Tibial artery (tissue), 4 donors: ENCODE results near the gene DLG5.

ENCODE experiments used
- DNase-seq, 2 donors: peaks; one replicate each; pipeline ENCODE4 v3.0.0-alpha.2; 2019
- H3K27ac ChIP-seq, 2 donors: fragments of 200-600 bp; sonication (generic) in 1 of 2; 1 replicate in 1 of 2; 2 replicates in 1 of 2; pipeline ENCODE4 v1.5.1; 2018 to 2019; ENCODE audit warnings: mild to moderate bottlenecking in 1 of 2
- H3K27me3 ChIP-seq, 2 donors: fragments of 200-600 bp; sonication (generic) in 1 of 2; one replicate each; pipeline versions ENCODE4 v1.5.1 to v1.6.0; 2016 to 2019
- H3K36me3 ChIP-seq, 3 donors: fragments of 200-600 bp; sonication (generic) in 2 of 3; one replicate each; pipeline ENCODE4 v1.5.1; 2016 to 2019; ENCODE audit warnings: mild to moderate bottlenecking in 2 of 3
- H3K4me1 ChIP-seq, 4 donors: fragments of 200-600 bp; sonication (generic) in 2 of 4; 1 replicate in 3 of 4; 2 replicates in 1 of 4; pipeline ENCODE4 v1.5.1; 2016 to 2019
- H3K4me3 ChIP-seq, 2 donors: fragments of 200-600 bp; sonication (generic) in 1 of 2; 1 replicate in 1 of 2; 2 replicates in 1 of 2; pipeline ENCODE4 v1.5.1; 2018 to 2019; ENCODE audit warnings: mild to moderate bottlenecking in 2 of 2
- H3K9me3 ChIP-seq, 3 donors: fragments of 200-600 bp; sonication (generic) in 1 of 3; one replicate each; pipeline ENCODE4 v1.5.1; 2016 to 2019
- intact Hi-C: fragments of 100-400 bp; cut with DNase I; formaldehyde crosslinking; loops from one replicate; pipeline ENCODE4 v1.15.0; 2023; ENCODE audit warnings: low total_unique reads
- TF ChIP-seq, protein P1 (sequence below), 2 experiments: fragments of 200-600 bp in 1 of 2; fragments of 450-650 bp in 1 of 2; IDR thresholded peaks; one replicate each; pipeline ENCODE4 v1.5.1; 2017 to 2019; ENCODE audit warnings: antibody characterized with exemption in 2 of 2, mild to moderate bottlenecking in 1 of 2, moderate library complexity in 1 of 2

The DLG5 gene

DNA sequence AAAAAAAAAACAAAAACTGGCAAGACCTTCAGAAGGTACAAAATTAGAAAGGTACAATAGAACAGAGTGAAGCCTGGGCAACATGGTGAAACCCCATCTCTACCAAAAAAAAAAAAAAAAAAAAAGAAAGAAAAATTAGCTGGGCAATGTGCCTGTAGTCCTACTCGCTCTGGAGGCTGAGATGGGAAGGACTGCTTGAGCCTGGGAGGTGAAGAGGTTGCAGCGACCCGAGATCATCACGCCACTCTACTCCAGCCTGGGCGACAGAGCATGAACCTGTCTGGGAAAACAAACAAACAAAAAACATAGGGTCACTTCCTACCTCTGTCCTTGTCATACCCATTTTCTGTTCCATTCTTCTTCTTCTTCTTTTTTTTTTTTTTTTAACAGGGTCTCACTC lies 45.6 kb upstream of the DLG5 start:
- DNase-seq = peak in 1 of 2 donors; percentile 49
- peaks cover 3 to 15% (median 6%) of the 10 kb centered on the region in 3 donors for H3K36me3 ChIP-seq
- TF ChIP-seq, protein P1, sequence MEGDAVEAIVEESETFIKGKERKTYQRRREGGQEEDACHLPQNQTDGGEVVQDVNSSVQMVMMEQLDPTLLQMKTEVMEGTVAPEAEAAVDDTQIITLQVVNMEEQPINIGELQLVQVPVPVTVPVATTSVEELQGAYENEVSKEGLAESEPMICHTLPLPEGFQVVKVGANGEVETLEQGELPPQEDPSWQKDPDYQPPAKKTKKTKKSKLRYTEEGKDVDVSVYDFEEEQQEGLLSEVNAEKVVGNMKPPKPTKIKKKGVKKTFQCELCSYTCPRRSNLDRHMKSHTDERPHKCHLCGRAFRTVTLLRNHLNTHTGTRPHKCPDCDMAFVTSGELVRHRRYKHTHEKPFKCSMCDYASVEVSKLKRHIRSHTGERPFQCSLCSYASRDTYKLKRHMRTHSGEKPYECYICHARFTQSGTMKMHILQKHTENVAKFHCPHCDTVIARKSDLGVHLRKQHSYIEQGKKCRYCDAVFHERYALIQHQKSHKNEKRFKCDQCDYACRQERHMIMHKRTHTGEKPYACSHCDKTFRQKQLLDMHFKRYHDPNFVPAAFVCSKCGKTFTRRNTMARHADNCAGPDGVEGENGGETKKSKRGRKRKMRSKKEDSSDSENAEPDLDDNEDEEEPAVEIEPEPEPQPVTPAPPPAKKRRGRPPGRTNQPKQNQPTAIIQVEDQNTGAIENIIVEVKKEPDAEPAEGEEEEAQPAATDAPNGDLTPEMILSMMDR (IDR thresholded peaks at IDR 0.05) = no peak
- H3K4me3 ChIP-seq = no peak overlapping the region
- H3K27ac ChIP-seq = peak overlapping the region; percentile 81 to 87
- no peaks in the 10 kb centered on the region for H3K27me3 ChIP-seq
- no peaks in the 10 kb centered on the region for H3K9me3 ChIP-seq
- intact Hi-C loops = no loop called here
- H3K4me1 ChIP-seq = peaks cover 0 to 55% (median 23%) of the 10 kb centered on the region in 4 donors

DNA sequence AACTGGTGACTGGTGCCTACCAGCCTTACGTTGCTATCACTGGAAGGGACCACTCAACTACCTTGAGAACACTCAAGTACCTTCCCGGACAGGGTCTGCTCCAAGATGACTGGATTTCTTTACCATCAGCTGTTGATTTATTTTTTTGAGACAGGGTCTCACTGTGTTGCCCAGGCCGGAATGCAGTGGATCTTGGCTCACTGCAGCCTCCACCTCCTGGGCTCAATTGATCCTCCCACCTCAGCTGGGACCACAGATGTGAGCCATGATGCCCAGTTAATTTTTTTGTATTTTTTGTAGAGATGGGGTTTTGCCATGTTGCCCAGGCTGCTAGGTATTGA lies 45.2 kb upstream of the DLG5 start:
- no peak for DNase-seq
- Histone ChIP-seq H3K9me3 (no peaks in the 10 kb centered on the region), H3K27me3 (no peaks in the 10 kb centered on the region), H3K4me1 (peaks cover 0 to 55% (median 23%) of the 10 kb centered on the region in 4 donors), H3K27ac (peak overlapping the region; percentile 81 to 87), H3K36me3 (peaks cover 0 to 12% (median 2%) of the 10 kb centered on the region in 3 donors), H3K4me3 (no peak overlapping the region)
- TF ChIP-seq, protein P1 (IDR thresholded peaks at IDR 0.05) = no peak
- intact Hi-C loops = loop anchor here (2.0 kb wide), 1 partner anchor 45 kb away; the partner anchor contains the start of gene DLG5

DNA sequence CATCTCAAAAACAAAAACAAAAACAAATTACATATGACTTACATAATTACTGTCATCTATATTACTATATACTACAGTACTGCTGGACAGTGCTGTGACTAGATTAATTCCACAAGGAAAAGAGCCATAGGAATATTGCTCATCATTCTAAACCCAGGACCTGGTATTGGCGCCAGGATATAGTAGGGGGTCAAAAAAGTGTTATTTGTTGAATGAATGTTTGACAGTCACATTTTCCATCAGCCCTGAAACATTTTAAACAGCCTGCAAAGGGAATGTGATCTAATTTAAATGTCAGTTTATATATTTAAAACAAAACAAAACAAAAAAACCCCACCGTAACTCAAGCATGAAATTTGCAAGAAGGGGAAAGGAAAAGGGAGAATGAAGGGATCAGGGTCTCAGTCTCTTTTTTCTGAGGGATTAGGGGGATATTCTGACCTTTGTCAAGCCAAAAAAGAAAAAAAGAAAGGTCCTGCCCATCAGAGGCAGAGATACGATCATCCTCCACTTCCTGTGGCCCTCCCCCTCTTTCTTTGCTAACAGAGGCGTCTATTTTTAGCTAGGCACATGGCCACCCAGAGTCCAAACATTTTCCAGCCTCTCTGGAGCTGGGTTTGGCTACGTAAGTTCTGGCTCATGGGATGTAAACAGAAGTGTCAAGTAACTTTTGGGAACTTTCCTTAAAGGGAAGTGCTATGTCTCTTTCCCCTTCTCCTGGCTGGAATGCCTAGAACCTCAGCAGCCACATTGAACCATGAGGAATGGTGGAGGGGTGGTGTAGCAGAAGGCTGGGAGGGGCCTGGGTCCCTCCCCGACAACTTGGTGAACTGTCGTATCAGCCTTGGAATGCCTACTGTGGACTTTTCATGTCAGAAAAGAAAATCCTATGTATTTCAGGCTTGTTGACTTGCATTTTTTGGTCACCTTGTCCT lies 44.6 kb upstream of the DLG5 start:
- Histone ChIP-seq H3K27me3 (no peaks in the 10 kb centered on the region), H3K36me3 (peaks cover 0 to 7% (median 0%) of the 10 kb centered on the region in 3 donors), H3K4me1 (peaks cover 0 to 55% (median 23%) of the 10 kb centered on the region in 4 donors), H3K4me3 (peak overlapping the region; percentile 13 to 17), H3K9me3 (no peaks in the 10 kb centered on the region), H3K27ac (peak overlapping the region; percentile 81 to 87)
- DNase-seq = peak; percentile 90 to 92
- TF ChIP-seq, protein P1 (IDR thresholded peaks at IDR 0.05) = no peak
- intact Hi-C loops = loop anchor here (2.0 kb wide), 1 partner anchor 44 kb away; the partner anchor contains the start of gene DLG5

DNA sequence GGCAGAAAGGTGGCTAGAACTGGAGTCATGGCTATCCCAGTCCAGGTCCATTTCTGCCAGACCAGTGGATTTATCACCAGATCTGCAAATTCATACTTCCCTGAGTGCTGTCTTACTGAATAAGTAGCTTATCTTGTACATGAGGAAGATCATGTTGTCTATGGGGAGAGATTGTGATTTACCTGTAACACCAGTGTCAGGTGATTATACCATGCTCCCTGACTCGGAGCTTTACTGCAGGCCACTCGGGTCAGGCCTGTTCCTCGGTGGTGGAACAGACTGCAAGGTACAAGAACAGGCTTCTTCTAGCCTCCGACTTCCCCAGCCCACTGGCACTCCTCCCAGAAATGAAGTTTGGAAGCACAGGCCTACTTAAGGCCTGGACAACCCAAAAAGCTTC lies 42.6 kb upstream of the DLG5 start:
- no peak for DNase-seq
- TF ChIP-seq, protein P1 (IDR thresholded peaks at IDR 0.05) = no peak
- Histone ChIP-seq H3K4me1 (peaks cover 0 to 40% (median 14%) of the 10 kb centered on the region in 4 donors), H3K4me3 (no peak overlapping the region), H3K27ac (peak overlapping the region; percentile 81 to 87), H3K9me3 (no peaks in the 10 kb centered on the region), H3K36me3 (no peaks in the 10 kb centered on the region), H3K27me3 (no peaks in the 10 kb centered on the region)
- intact Hi-C loops = no loop called here

DNA sequence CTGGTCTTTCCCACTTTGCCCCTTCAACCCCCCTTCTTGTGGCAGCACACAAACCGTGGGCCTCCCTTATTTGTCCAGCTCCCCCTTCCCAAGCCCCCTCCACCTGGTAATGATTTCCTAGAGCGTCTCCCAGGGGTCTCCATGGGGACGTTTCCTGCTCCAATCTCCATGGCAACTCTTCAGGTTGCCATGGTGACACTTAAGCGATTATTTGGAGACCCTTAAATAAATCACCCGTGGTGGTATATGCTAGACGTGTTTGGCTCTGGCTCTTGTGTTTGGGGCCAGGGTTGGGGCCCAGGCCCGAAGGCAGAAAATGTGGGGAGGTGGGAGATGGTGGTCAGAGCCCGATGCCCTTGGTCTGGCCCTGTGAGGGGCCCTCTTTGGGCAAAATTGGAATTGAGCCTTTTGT lies 41.1 kb upstream of the DLG5 start:
- Histone ChIP-seq H3K36me3 (no peaks in the 10 kb centered on the region), H3K27me3 (no peaks in the 10 kb centered on the region), H3K27ac (no peak overlapping the region), H3K4me3 (no peak overlapping the region), H3K9me3 (no peaks in the 10 kb centered on the region), H3K4me1 (peaks cover 0 to 33% (median 14%) of the 10 kb centered on the region in 4 donors)
- TF ChIP-seq, protein P1 (IDR thresholded peaks at IDR 0.05) = no peak
- intact Hi-C loops = no loop called here
- DNase-seq = no peak
